HG03103 (cell line): ENCODE data around the gene SUCO.
"Not testable (repeated sequence)": the region's sequence is repeated elsewhere in the genome, so short reads cannot be mapped to it uniquely, and the experiment has no call there.

Experiments used
- ATAC-seq: cut with Tn5 transposase; IDR thresholded peaks from one replicate; pipeline ENCODE4 v1.9.1; 2021; ENCODE audit warnings: low read depth; ENCODE audit not compliant: unreplicated experiment

The SUCO gene

GRCh38 chr1:172601046-172601630 lies 68.2 kb downstream of the SUCO start:
- no peak for ATAC-seq

GRCh38 chr1:172602706-172603105 lies 69.8 kb downstream of the SUCO start:
- ATAC-seq, result no peak

DNA sequence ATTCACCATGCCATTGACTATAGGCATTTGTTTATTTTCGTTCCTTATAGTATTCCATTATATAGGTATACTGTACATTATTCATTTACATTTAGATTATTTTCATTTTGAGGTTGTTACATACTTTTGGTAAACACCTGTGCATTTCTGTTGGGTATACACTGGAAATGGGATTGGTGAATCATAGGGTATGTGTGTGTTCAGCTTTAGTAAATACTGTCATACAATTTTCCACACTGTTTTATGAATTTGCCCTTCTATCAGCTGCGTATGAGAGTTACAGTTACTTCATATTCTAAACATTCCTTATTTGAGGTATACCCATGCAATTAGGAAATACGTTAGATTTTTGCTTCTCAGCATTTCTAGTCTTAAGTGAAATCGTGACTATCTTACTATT lies 70.9 kb downstream of the SUCO start:
- ATAC-seq, result no peak

DNA sequence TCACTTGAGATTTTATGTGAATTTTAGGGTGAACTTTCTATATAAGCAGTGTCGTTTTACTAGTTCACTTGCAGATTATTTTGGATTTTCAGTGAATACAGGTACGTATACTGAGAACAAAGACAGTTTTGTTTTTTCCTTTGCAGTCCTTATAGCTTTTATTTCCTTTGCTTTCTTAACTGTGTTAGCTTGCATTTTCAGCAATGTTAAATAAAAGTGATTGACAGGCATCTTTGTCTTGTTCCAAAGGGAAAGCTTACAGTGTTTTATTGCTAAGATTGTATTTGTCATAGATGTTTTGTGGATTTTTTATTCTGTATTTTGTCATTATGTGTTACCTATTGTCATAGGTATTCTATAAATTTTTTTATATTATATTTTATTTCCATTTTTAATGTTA lies 72.7 kb downstream of the SUCO start:
- no peak for ATAC-seq

DNA sequence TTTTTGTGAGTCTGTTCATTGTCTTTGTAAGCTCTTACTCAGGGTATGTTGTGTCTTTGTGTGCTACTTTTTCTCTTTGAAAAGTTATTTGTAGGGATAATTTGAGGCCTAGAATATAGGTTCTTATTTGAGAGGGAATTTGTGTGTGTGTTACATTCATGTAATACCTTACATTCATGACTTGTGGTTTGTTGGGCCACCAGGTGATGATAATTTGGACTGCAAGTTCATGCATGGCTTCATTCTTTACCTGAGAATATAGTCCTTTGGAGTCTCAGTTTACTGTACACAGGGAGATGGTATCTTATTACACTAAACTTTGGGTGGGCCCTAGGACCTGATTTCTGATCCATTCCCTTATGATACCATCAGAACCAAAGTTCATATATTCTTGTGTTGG lies 74.2 kb downstream of the SUCO start:
- no peak for ATAC-seq

GRCh38 chr1:172608098-172608601 lies 75.2 kb downstream of the SUCO start:
- ATAC-seq, result no peak

GRCh38 chr1:172609528-172609927 lies 76.6 kb downstream of the SUCO start:
- ATAC-seq, result no peak

DNA sequence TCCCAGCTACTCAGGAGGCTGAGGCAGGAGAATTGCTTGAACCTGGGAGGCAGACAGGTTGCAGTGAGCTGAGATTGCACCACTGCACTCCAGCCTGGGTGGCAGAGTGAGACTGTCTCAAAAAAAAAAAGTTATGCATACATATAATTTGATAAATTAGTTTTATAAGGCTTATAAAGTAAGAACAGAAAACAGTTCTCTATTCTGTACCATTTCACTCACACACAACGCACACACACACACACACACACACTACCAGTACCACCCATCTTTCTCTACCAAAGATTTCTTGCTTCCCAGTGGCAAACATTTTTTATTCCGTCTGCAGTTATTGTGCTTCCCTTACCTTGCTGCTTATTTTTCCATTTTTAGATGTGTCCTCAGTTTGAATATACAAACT lies 79.5 kb downstream of the SUCO start:
- no peak for ATAC-seq

GRCh38 chr1:172613294-172613693 lies 80.3 kb downstream of the SUCO start:
- ATAC-seq, result no peak

DNA sequence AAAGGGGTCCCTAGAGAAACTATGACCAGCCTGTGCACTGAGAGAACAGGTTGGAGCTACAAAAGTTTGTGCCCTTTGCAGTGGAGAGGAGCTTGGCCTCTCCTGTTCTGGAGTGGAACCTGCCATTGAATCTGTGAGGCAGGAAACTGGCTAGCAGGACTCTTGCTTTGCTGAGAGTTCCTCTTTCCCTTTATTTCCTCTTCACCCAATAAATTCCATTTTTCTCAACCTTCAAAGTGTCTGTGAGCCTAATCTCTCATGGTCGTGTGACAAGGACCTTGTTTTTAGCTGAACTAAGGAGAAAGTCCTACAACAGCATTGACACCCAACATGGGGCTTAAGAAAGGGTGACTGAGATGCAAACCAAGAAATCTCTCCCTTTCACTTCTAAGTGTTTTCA lies 83.2 kb downstream of the SUCO start:
- no peak for ATAC-seq

DNA sequence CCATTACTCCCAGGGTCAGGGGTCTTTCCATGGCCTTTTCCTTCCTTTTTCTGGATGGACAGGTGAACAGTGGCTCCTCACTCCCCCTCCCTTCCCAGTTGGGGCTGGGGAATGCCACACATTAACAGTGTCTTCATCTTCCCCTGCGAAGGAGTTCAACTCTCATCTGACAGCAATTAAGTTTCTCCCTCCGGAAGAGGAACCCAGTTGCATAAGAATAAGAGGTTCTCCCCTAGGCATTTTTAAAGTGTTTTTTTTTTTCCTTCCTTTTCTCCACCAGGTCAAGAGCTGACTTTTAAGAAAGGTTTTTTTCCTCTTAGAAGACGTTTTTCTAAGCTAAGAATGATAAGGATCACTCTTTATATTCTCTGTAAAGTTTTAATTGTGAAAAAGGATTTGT lies 83.7 kb downstream of the SUCO start:
- no peak for ATAC-seq

- not testable (repeated sequence) for ATAC-seq
These were observed 87.7 kb downstream of the SUCO start for GRCh38 chr1:172620603-172621002.

- ATAC-seq, result no peak
These were observed 89.6 kb downstream of the SUCO start for GRCh38 chr1:172622541-172622940.

GRCh38 chr1:172623748-172624147 lies 90.8 kb downstream of the SUCO start:
- ATAC-seq, result no peak

- no peak for ATAC-seq
These were observed 93.9 kb downstream of the SUCO start for GRCh38 chr1:172626845-172627244.

GRCh38 chr1:172627702-172628101 lies 94.8 kb downstream of the SUCO start:
- no peak for ATAC-seq

DNA sequence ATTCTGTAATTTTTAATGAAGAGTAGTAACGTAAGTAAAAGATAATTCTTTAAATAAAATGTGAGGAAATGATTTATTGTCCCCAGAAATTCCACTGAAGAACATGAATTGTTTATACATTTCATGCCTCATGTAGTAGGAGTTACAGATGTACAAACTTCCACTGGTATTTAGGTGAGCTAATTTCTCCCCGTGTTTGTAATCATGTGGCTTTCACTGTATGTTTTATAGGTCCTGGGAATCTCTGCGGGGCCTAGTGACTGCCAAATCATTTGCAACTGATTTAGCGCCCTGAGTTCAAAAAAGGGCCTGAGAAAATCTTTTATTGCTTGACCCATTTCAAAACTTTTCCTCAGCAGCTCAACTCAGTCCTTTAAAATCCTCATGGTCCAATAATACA lies 95.5 kb downstream of the SUCO start:
- no peak for ATAC-seq

DNA sequence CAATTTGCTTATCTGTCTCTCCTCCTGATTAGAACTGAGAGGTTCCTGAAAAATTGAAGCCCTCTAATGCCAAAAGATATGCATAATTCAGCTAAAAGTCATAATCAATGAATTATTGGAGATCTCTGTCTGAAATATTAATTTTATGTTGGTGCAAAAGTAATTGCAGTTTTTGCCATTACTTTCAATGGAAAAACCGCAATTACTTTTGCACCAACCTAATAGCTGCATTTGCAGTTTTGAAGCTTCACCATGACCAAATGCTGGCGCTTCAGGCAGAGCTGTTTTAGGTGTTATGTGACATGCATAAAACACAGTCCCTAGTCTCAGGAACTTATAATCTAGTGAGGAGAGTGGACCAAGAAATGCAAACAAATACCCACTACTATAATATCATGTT lies 96.2 kb downstream of the SUCO start:
- ATAC-seq, result no peak

GRCh38 chr1:172629638-172630037 lies 96.7 kb downstream of the SUCO start:
- ATAC-seq, result no peak

GRCh38 chr1:172630056-172630818 lies 97.3 kb downstream of the SUCO start:
- ATAC-seq, result no peak

- no peak for ATAC-seq
These were observed 97.9 kb downstream of the SUCO start for GRCh38 chr1:172630868-172631267.

GRCh38 chr1:172637522-172637921 lies 104.6 kb downstream of the SUCO start:
- no peak for ATAC-seq
